HTR-8/SVneo (cell line): ENCODE data around the gene GH1.
"Not testable (repeated sequence)": the region's sequence is repeated elsewhere in the genome, so short reads cannot be mapped to it uniquely, and the experiment has no call there.

Experiments used
- DNase-seq: peaks from one replicate; pipeline ENCODE4 v3.0.0; 2011; ENCODE audit warnings: low spot score, mixed read lengths; ENCODE audit not compliant: insufficient read length
- FAIRE-seq: peaks from 2 replicates; lab custom pipeline; 2011; peaks lifted over from hg19 to GRCh38; lab: Jason Lieb, UNC

GH1 gene

GRCh38 chr17:63918789-63919305 lies at the start of gene GH1:
TSS of gene GH1 (minus strand) at chr17:63918839. CDS start at chr17:63918776, 63 bp downstream.
- not testable (repeated sequence) for DNase-seq, FAIRE-seq

- peak; percentile 95 for FAIRE-seq
- no peak for DNase-seq
Measured at GRCh38 chr17:63967953-63968352, 49.3 kb upstream of the GH1 start.

- DNase-seq (no peak), FAIRE-seq (peak; percentile 20)
Measured at GRCh38 chr17:63966646-63967264, 48.1 kb upstream of the GH1 start.

GRCh38 chr17:63963123-63963522 lies 44.5 kb upstream of the GH1 start:
- DNase-seq (no peak), FAIRE-seq (no peak)

GRCh38 chr17:63962298-63962744 lies 43.7 kb upstream of the GH1 start:
- no peak for FAIRE-seq
- DNase-seq: no peak

GRCh38 chr17:63961355-63962212 lies 42.9 kb upstream of the GH1 start:
- peak; percentile 54 for DNase-seq
- FAIRE-seq: no peak

- DNase-seq: no peak
Measured at GRCh38 chr17:63960430-63960829, 41.8 kb upstream of the GH1 start.

GRCh38 chr17:63960006-63960405 lies 41.4 kb upstream of the GH1 start:
- peak; percentile 57 for FAIRE-seq
- DNase-seq: no peak

More at GRCh38 chr17:63960430-63960829, 41.8 kb upstream of the GH1 start:
- no peak for FAIRE-seq

GRCh38 chr17:63956296-63956920 lies 37.8 kb upstream of the GH1 start:
- peak; percentile 42 for FAIRE-seq
- DNase-seq: no peak

GRCh38 chr17:63955791-63956190 lies 37.2 kb upstream of the GH1 start:
- no peak for FAIRE-seq
- no peak for DNase-seq

- DNase-seq: no peak
- peak; percentile 67 for FAIRE-seq
Measured at GRCh38 chr17:63955232-63955631, 36.6 kb upstream of the GH1 start.

GRCh38 chr17:63954402-63955063 lies 35.9 kb upstream of the GH1 start:
- FAIRE-seq: no peak
- no peak for DNase-seq

- DNase-seq: no peak
- no peak for FAIRE-seq
Measured at GRCh38 chr17:63950940-63951907, 32.6 kb upstream of the GH1 start.

GRCh38 chr17:63949576-63950250 lies 31.1 kb upstream of the GH1 start:
- FAIRE-seq (no peak), DNase-seq (no peak)

- DNase-seq: no peak
- peak; percentile 16 for FAIRE-seq
Measured at GRCh38 chr17:63948521-63948920, 29.9 kb upstream of the GH1 start.

GRCh38 chr17:63947711-63948330 lies 29.2 kb upstream of the GH1 start:
- no peak for DNase-seq
- FAIRE-seq: peak; percentile 28

GRCh38 chr17:63946440-63947363 lies 28.1 kb upstream of the GH1 start:
- peak; percentile 95 for FAIRE-seq
- DNase-seq: peak; percentile 88
